Stimulated activated CD4-positive, alpha-beta T cell treated with anti-CD3 and anti-CD28 coated beads, Interleukin-1b, Interleukin-23, amount 100 ng/mL, for 4 hours (primary cell): ENCODE measurements around the gene WASHC2C.
"Not testable (repeated sequence)": the region's sequence is repeated elsewhere in the genome, so short reads cannot be mapped to it uniquely, and the experiment has no call there.

Experiments used
- DNase-seq, 2 donors: peaks; one replicate each; pipeline ENCODE4 v3.0.0-alpha.2; 2020; ENCODE audit warnings: low read depth in 2 of 2

Gene WASHC2C

DNA sequence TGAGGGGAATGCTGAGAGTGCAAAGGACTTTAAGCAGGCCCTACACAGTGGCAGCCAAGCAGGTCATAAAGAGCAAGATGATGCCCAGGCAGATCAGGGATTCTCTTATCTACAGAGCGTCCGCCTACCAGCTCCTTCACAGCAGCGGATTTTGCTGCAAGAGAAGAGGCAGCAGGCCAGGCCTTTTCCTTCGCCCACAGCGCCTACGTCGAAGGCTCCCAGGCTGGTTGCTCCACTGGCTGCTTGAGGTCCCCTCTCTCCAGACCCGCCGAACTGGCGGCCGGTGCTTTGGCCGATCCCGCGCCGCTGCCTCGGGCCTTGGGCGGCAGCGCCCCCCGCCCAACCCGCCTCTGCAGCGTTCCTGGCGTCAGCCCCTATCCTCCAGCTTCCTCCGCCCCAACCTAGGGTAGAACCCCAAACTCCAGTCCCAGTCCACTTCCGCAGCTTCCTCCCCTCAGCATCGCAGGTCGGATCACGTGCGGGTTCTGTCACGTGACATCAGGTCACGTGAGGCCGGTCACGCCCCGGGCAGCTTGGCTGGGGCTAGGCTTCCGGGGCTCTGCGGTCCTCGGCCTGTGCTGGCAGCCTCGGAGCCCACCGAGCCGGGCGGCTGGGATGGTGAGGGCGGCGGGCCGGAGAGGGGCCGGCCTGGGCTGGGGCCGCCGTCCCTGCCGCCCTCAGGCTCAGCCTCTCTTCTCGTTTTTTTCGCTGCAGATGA is at the start of gene WASHC2C:
Gene WASHC2C (plus strand): TSS at position 564 of the 718 bp plus-strand sequence. CDS start 52 bp downstream, at position 616.
- peak; percentile 89 to 96 for DNase-seq

GRCh38 chr10:45678467-45678866 is 48.6 kb upstream of the WASHC2C start:
- DNase-seq, result not testable (repeated sequence)

DNA sequence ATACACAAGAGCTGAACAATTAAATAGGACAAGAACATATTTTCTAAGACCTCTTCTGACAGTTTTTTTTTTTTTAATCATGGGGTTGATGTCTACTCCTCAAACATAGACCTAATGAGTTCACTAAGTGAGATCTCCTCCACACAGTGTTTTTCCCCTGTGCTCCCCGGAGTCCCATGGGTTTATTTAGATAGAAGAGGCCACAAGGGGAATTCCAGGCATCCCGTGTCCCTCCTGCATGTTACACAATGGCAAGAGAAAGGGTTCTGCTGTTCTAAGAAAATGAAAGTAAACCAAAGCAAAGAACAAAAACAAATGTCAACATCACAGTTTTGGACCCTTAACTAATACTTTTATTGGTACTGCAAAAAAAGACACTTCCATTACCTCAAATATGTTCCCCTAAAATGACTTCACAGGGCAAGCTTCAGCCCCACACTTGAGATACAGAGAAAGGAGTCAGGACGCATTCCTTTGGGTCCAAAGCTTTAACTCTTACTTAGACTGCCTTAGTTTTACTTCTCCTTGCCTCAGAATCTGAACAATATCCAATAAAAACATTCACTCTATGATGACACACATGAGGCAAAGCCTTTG is 16.8 kb upstream of the WASHC2C start:
- DNase-seq, result not testable (repeated sequence)

DNA sequence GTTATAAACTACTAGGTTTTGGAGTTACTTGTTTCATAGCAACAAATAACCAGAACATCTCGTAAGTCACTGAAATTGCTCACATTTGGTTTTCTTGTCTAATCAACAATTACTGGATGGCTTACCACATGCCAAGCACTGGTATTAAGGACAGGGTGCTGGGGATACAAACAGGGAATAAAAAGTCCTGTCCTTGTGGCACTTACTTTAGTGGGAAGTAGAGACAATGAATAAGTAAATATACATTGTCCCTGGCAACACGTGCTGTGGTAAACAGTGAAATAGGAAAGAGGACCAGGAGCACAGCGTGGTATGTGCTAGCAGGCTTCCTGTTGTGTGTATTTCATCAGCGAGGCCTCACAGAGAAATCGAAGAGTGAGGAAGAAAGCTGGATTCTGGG is 15.8 kb upstream of the WASHC2C start:
- DNase-seq, result not testable (repeated sequence)

GRCh38 chr10:45717053-45717452 is 10.0 kb upstream of the WASHC2C start:
- not testable (repeated sequence) for DNase-seq

DNA sequence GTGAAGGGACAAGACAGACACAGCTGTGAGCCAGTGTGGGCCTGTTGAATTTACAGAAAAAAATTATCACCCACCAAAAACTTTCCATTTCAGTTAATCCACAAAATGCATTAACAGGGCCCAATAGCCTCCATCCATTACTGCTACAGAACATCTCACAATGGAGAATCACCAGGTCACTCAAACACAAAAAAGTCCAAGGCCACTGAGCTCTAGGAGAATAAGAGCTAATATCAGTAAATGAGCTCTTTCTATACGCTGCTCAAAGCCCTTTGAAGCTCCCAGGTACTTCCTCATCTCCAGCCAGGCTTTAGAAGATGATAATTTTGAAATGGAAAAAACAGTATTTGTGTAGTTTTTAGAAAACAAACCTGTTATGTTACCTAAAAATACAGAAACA is 9.4 kb upstream of the WASHC2C start:
- not testable (repeated sequence) for DNase-seq

DNA sequence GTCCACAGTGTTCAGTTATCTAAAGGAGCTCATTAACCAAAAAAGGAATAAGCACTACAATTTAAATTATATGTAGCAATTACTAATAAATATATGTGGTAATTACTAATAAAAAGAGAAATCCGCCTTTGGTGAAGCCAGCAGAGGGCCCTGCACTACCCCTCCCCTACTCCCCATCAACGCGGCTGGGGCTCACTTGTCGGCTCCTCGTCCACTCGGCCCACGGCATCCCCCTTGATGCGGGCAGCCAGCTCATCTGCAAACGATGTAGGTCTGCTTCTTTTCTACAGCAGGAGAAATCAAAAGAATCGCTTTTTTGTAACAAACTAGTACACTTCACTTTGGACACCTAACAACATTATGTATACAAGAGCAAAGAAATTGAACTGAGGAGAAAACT is 5.6 kb upstream of the WASHC2C start:
- DNase-seq, result not testable (repeated sequence)

DNA sequence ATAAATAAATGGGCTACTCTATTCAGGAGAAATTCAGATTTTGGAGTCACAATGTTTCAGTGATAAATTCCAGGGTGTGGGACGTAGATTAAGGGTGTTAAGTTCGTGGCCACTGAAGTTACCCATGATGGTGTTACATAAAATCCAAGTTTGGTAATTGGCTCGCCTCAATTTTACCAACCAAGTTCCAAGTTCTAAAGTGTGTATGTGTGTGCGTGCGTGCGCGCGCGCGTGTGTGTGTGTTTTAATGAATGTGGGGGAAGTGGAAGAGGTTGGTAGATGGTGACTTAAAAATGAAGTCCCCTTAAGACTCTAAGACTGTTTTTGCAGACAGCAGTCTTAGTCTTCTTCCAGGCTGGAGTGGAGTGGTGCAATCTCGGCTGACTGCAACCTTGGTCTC is 3.2 kb upstream of the WASHC2C start:
- DNase-seq, result not testable (repeated sequence)

DNA sequence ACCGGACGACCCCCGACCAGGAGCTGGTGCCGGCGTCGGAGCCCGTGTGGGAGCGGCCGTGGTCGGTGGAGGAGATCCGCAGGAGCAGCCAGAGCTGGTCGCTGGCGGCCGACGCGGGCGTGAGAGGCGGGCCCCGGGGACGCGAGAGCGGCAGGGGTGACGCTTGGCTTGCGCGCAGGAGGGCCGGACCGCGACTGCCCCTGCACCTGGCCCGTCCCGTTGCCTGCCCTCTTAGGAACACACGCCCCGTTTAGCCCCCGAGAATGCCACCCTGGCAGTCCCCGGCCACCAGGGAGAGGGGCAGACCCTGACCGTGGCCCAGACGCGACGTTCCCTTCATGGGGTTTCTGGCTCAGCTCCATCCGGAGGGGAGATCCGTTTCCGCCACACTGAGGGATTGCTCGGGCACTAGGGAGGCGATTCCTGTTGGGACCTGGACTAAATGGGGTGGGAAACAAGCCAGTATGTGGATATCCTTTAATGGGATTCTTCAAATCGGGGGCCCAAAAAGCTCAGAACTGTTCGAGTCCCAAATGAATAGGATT is 427 bp downstream of the WASHC2C start:
- not testable (repeated sequence) for DNase-seq

GRCh38 chr10:45734449-45734848 is 7.4 kb downstream of the WASHC2C start:
- DNase-seq, result not testable (repeated sequence)

- not testable (repeated sequence) for DNase-seq
Observed at GRCh38 chr10:45734867-45735266, 7.8 kb downstream of the WASHC2C start.

DNA sequence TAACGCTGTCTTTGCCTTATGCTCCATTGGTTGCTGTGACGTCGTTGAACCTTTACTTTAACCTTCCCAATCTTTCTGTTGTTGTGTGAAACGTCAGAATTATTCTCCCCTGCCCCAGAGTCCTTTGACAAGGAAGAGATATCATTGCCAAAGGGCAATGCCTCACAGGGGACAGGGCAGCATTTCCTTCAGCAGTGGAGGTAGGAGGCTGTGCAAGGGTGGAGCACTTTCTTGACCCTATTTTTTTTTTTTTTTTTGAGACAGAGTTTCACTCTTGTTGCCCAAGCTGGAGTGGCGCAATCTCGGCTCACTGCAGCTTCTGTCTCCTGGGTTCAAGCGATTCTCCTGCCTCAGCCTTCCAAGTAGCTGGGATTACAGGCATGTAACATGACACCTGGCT is 14.5 kb downstream of the WASHC2C start:
- DNase-seq, result not testable (repeated sequence)

- DNase-seq, result not testable (repeated sequence)
Observed at GRCh38 chr10:45742014-45742413, 14.9 kb downstream of the WASHC2C start.

GRCh38 chr10:45751141-45751540 is 24.1 kb downstream of the WASHC2C start:
- not testable (repeated sequence) for DNase-seq

- not testable (repeated sequence) for DNase-seq
Observed at GRCh38 chr10:45752210-45752609, 25.1 kb downstream of the WASHC2C start.

DNA sequence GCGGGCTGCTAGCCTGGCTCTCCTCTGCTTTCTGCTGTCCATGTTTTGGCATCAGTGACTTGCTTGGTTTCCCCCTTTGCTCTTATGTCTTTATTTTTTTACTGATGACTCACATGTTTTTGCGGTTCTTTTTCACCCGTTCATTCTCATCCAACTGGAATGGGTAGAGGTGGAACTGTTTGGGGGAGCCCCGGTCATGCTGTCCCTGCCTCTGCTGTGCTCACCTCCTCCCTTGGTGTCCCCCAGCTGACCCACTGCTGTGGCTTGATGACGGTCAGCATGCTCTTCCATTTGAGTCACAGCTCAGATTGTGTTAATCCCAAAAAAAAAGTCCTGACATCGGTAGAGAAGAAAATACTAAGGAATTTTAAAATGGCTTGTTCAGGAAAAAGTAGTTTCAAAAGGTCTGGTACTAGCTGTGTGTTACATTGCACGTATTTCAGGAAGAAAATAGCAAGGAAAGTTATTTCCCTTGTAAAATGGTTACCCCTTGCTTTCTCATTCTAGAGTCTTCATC is 27.0 kb downstream of the WASHC2C start:
- DNase-seq, result not testable (repeated sequence)

GRCh38 chr10:45755083-45755482 is 28.0 kb downstream of the WASHC2C start:
- DNase-seq, result not testable (repeated sequence)

DNA sequence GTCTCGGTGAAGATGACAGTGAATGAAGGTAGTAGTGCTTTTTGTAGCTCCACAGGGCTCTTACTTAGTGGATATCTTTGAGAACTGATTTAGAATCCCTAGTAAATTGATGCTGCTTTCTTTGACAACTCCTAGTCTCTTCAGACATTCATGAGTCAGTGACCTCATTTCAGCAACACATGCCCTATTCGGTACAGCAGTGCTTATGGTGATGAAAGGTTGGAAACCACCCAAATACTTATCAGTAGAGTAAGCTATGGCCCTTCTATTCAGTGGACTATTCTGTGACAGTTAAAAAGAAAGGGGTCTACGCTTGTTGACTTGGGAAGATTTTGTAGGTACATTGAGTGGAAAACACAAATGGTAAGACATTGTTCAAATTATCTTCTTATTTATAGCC is 29.0 kb downstream of the WASHC2C start:
- DNase-seq, result not testable (repeated sequence)

GRCh38 chr10:45757661-45758396 is 30.8 kb downstream of the WASHC2C start:
- not testable (repeated sequence) for DNase-seq

DNA sequence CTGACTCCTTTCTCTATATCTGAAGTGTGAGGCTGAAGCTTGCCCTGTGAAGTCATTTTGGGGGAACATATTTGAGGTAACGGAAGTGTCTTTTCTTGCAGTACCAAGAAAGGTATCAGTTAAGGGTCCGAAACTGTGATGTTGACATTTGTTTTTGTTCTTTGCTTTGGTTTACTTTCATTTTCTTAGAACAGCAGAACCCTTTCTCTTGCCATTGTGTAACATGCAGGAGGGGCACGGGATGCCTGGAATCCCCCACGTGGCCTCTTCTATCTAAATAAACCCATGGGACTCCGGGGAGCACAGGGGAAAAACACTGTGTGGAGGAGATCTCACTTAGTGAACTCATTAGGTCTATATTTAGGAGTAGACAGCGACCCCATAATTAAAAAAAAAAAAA is 34.6 kb downstream of the WASHC2C start:
- DNase-seq, result not testable (repeated sequence)

DNA sequence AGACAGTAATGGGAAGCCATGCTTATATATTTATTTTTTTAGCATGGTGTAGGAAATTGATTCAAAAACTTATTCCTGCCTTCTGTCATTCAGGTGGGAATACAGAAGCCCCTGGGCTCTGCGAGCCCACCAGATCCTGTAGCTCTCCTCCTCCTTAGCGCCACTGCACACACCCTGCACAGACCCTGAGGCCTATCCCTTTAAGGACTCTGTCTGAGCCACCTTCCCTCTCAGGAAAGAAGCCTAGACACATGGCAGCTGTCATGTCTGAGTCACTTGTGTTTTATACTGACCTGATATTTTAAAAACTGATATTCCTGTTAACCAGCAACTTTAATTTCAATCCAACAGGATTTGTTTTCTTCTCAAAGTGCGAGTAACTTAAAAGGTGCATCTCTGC is 36.0 kb downstream of the WASHC2C start:
- DNase-seq, result not testable (repeated sequence)

- not testable (repeated sequence) for DNase-seq
Observed at GRCh38 chr10:45768334-45768733, 41.3 kb downstream of the WASHC2C start.
